ENCODE results near the gene CSGALNACT2.
A peak's percentile ranks its signal among the peaks of the same experiment; 100 is the strongest.

CSGALNACT2 gene

GRCh38 chr10:43202657-43203447, 64.6 kb downstream of the CSGALNACT2 start:
- DNase-seq (ENCODE audit: low spot score): no peak

- DNase-seq (ENCODE audit: low spot score): no peak
Measured at GRCh38 chr10:43203448-43204041, 65.3 kb downstream of the CSGALNACT2 start.

DNA sequence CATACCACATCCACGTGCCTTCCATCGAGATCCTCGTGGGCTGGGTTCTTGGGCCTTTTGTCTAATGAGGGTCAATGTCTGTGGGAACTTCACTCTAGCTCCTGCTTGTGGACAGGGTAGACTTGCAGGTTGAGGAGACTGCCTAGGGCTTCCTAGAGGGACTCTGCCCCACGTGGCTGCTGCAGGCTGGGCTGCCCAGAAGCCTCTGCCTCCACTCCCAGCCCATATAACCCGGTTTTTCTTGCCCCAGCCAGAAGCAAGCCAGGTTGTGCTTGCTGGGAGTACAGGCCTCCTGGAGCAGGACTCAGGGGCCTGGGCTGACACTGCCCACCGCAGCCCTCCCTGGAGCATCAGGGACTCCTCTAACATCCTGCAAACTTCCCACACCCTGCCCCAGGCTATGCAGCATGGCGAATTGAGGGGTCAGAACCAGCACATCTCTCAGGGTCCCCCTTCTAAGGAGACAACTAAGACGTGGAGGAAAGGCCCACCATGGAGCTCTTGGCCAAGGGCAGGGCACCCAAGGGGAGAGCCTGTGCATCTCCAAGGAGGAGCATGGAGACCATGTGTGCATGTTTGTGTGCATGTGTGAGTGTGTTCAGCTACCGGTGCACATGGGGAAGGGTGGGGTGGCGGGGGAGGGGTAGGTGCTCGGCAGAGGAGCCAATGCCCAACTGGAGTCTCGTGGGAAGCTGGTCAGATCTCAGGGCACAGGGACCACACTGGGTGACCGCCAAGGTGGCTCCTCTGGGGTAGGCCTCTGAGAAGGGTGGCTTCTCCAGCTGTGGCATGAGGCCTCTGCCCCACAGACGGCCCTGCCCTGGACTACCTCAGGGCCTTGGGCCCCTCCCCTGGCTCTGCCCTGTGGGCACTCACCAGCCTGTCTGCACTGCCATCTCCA, 66.0 kb downstream of the CSGALNACT2 start:
- DNase-seq (ENCODE audit: low spot score): no peak

DNA sequence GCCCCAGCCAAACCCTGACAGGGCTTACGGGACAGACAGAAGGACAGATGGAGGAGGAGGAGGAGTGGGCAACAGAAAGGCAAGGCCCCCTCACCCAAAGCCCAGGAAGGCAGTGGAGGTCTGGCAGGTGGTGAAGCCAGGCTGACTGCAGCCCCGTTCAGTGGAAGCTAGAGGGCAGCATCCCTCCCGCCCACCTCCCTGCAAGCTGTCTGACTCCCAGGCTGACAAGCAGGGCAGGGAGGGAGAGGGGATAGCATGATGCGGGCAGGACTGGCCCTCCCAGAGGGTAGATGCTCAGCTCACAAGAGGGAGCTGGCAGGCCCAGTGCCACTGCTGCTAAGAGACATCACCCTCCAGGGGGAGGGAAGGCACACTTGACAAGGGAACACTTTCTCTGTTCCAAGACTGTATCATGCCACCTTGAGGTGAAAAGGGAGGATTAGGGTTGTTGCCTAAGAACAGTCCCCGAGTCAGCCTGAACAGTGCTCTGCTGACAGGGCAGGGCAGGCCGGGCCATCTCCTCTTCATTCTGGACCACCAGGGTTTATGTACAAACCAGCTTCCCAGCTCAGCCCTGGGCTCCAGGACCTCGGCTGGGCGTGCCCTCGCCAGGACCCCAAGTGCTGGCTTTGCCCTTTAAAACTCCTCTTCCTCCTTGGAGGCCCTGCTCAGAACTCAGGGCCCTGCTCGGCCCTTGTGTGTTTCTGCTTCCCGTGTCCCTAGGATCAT, 66.9 kb downstream of the CSGALNACT2 start:
- DNase-seq (ENCODE audit: low spot score): peak; percentile 53

DNA sequence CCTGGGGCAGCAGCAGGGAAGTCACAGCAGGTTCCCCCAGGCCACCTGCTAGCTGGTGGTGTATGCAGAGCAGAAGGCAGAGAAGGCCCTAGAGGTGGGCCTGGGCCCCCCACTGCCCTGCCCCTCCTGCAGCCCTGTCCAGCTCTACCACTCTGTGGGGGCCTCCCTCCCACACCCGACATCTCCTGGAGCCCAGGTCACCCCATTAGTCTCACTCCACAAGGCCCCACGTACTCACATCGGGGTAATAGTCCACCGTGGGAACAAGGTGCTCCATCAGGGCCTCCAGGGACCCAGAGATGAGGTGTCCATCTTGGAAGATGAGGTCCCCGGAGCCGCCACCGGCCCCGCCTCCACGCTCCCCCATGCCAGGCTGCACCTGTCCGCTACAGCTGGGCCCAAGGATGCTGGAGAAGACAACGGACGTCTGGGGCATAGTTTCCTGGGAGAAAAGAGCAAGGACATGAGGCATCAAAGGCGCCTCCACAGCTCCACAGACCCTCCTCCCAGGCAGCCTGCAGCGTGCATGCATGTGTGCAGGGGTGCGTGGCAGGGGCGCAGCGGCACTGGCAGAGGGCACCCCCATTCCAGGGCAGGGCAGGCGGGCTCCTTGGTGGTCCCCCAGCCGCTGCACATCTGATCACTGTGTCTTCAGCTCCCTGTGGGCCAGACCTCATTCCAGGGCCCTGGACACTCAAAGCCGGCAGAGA, 67.6 kb downstream of the CSGALNACT2 start:
- no peak for DNase-seq (ENCODE audit: low spot score)

GRCh38 chr10:43206391-43207235, 68.4 kb downstream of the CSGALNACT2 start:
- no peak for DNase-seq (ENCODE audit: low spot score)

- DNase-seq (ENCODE audit: low spot score): no peak
Measured at GRCh38 chr10:43208147-43209073, 70.2 kb downstream of the CSGALNACT2 start.

GRCh38 chr10:43209074-43209455, 70.8 kb downstream of the CSGALNACT2 start:
- DNase-seq (ENCODE audit: low spot score): no peak

- DNase-seq (ENCODE audit: low spot score): no peak
Measured at GRCh38 chr10:43209651-43210141, 71.5 kb downstream of the CSGALNACT2 start.

DNA sequence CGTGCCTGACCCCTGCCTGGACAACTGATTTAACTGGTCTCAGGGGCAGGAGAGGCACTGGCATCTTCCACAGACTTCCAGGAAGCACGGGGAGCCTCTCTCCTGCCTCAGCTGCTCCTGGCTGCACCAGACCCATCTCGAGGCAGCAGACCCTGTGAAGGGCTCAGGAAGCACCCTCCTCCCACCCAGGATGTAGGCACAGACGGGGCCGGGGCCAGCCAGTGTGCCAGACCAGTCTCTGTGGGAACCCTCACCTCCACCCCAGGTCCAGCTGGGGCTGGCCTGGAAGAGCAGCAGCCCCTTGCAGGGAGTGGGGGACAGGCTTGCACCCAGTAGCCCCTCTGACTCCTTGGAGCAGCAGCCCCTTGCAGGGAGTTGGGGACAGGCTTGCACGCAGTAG, 72.3 kb downstream of the CSGALNACT2 start:
- DNase-seq (ENCODE audit: low spot score): no peak

GRCh38 chr10:43211030-43211429, 72.8 kb downstream of the CSGALNACT2 start:
- DNase-seq (ENCODE audit: low spot score): no peak

DNA sequence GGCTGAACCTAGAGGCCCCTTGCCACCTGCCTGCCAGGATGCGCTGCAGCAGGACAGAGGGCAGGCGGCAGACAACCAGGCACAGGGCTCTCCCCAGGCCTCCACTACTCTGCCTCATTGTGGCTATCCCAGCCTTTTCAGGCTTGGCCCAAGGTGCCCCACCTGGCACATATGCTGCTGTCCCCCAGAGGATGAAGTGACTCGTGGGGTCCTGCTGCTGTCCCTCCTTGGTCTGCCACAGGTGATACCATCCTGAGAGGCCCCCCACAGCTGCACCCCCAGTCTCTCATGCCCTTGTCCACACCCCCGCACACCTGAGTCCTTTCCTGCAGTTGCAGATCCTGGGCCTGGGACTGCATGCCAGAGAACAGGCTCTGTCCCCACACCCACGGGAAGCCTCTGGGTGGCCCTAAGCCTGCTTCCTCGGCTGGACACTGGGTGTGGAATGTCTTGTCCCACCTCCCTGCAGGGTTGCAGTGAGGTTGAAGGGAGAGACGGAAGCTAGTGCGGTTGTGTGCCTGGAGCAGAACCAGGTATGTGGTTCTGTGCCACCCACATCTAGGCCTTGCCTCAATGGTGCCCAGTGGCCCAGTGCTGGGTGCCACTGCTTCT, 73.3 kb downstream of the CSGALNACT2 start:
- no peak for DNase-seq (ENCODE audit: low spot score)

GRCh38 chr10:43212043-43212721, 73.9 kb downstream of the CSGALNACT2 start:
- DNase-seq (ENCODE audit: low spot score): no peak

DNA sequence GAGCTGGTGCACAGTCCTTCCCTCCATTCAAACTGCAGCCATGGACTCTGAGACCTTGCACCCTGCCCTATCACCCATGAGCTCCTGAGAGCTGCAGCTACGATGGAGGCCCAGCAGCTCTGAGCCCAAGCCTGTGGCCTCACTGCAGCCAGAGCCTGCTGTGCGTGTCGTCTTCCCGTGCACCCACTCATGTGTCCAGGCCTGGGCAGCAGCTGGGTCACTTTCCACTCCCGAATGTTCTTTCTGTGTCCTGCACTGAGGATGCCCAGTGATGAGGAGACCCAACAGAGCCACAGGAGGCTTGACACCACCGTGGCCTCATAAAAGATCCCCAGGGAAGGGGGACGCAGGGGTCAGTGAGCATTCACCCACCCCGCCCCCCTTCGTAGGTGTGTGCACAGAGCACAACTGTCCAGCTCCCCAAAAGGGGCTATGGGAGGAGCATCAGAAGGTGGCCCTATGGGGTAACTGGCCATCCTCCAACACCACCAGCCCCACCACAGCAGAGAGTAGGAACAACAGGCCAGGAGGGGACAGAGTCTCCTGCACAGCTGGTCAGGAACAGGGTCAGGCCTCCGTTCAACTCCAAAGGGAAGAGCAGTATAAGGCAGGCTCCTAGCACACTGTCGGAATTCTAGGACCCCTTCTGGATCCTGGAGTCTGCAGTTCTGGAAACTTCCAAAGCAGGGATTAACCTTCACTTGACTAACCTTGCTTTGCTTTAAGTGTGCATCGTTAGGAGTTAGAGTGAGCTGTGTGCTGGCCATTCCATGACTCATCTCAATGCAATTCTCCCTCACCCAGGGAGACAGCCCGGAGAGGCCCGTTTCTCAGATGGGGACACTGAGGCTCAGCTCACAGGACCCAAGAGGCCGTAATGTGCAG, 76.1 kb downstream of the CSGALNACT2 start:
- DNase-seq (ENCODE audit: low spot score): no peak

DNA sequence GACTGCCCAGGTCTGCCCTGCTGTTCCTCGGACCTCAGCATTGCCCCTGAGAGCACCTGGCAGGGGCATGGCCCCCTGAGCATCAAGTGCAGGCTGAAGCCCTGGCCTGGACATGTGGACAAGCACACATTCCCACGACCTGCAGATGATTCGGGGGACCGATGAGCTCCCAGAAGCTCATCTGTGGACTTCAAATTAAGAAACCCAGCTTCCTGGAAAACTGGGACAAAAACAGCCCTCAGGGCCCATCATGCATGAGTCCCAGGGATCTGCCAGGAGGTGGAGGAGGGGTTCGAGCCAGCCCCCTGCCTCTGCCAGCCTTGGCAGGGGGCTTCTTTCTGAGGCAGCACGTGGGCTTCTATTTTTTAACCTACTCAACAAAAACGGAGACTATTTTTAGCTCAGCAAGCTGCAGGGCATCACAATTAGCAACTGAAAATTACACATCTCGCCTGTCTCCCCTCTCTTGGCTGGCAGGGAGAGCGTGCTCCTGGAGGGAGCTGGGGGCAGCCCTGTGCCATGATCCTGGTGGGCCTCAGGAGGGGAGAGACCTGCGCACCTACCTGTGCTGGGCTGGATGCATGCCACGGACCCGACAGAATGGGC, 76.8 kb downstream of the CSGALNACT2 start:
- DNase-seq (ENCODE audit: low spot score): peak; percentile 35

GRCh38 chr10:43215758-43216455, 77.7 kb downstream of the CSGALNACT2 start:
- DNase-seq (ENCODE audit: low spot score): no peak

Data from putamen (tissue), 1 donor.